ENCODE results near the gene PLPP3. TPM values are rescaled to one million over a fixed set of nuclear protein-coding genes. Genes with fewer than 3 reads are reported as not detected.

PLPP3 gene
- polyA plus RNA-seq, 2 donors: 2.7 to 12.4 TPM

DNA sequence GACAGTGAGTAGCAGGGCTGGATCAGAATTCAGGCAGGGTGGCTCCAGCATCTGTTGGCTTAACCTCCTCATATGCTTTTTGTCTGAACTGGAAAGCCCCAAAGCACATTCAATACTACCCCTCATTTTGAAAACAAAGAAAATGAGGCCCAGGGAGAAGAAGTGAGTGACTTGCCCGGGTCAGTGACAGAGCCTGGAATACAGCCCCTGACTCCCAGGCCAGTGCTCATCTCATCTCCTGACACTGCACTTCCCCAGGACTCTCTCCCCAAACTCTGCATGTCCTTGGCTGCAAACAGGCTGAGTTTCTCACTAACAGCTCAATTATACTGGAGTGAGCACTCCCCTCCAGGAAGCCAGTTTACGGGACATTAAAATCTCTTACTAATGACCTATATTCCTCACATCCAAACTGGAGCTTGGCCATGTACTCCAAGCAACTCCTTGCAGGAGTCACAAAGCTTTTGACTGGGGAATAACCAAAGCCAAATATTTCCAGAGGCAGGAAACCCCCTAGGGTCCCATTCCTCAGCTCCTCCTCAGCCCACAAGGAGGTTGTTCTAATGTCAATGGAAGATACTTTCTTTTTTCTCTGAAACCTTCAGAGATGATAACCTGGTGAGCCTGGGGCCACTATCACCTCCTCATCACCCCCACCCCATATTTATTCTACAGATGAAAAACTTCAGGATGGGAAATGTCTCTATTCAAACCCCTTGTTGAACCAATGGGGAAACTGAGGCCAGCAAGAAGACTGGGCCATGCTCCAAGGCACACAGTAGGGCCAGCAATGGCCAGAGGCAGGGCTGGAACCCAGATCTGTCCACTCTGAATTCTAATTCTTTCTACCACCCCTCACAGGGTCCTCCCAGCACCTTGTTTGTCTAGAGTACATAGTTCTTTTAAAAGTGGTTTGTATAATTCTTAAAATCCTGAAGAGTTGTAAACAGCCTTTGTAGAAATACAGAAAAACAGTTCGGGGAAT, 127.0 kb downstream of the PLPP3 start:
- no peaks in the 10 kb centered on the region for H3K36me3 ChIP-seq (ENCODE audit: control insufficient read depth in 2 of 2, insufficient read depth in 2 of 2, low read length in 1 of 2)
- H3K27ac ChIP-seq (ENCODE audit: low read depth in 2 of 2, low read length in 1 of 2): no peak overlapping the region
- no peaks in the 10 kb centered on the region for H3K9me3 ChIP-seq (ENCODE audit: control insufficient read depth in 2 of 2, insufficient read depth in 1 of 2, low read depth in 1 of 2, low read length in 1 of 2)
- H3K4me3 ChIP-seq (ENCODE audit: low read depth in 1 of 2, low read length in 2 of 2): no peak overlapping the region
- peaks cover 0 to 5% of the 10 kb centered on the region in 2 donors for H3K4me1 ChIP-seq (ENCODE audit: control insufficient read depth in 2 of 2, insufficient read depth in 2 of 2, low read length in 1 of 2)
- 46 to 56% methylated on average over 3 of the region's 3 CpGs for WGBS, 2 donors
- H3K27me3 ChIP-seq (ENCODE audit: control insufficient read depth in 1 of 2, insufficient read depth in 2 of 2, low read length in 2 of 2): no peaks in the 10 kb centered on the region

DNA sequence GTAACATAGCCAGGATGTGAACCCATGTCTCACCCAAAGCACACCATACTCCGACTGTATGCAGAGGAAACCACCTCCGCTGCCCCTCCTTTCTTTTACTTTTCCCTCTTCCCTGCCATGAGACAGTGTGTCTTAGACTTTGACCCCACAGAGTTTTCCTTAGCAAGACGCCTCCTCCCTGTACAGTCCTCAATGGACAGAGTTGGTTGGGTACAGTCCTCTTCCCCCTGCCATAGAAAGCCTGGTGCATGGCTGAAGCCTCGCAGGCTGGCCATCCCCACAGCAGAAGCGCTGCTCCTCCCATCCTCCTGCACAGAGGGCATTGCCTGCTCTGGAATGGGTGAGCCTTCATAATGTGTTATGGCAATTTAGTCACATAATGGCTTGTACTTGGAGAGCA, 127.9 kb downstream of the PLPP3 start:
- Histone ChIP-seq H3K36me3 (ENCODE audit: control insufficient read depth in 2 of 2, insufficient read depth in 2 of 2, low read length in 1 of 2) (no peaks in the 10 kb centered on the region), H3K4me3 (ENCODE audit: low read depth in 1 of 2, low read length in 2 of 2) (no peak overlapping the region), H3K27ac (ENCODE audit: low read depth in 2 of 2, low read length in 1 of 2) (no peak overlapping the region), H3K9me3 (ENCODE audit: control insufficient read depth in 2 of 2, insufficient read depth in 1 of 2, low read depth in 1 of 2, low read length in 1 of 2) (no peaks in the 10 kb centered on the region), H3K4me1 (ENCODE audit: control insufficient read depth in 2 of 2, insufficient read depth in 2 of 2, low read length in 1 of 2) (peaks cover 0 to 7% of the 10 kb centered on the region in 2 donors), H3K27me3 (ENCODE audit: control insufficient read depth in 1 of 2, insufficient read depth in 2 of 2, low read length in 2 of 2) (no peaks in the 10 kb centered on the region)
- WGBS, 2 donors: 84 to 93% methylated on average over 5 of the region's 5 CpGs

DNA sequence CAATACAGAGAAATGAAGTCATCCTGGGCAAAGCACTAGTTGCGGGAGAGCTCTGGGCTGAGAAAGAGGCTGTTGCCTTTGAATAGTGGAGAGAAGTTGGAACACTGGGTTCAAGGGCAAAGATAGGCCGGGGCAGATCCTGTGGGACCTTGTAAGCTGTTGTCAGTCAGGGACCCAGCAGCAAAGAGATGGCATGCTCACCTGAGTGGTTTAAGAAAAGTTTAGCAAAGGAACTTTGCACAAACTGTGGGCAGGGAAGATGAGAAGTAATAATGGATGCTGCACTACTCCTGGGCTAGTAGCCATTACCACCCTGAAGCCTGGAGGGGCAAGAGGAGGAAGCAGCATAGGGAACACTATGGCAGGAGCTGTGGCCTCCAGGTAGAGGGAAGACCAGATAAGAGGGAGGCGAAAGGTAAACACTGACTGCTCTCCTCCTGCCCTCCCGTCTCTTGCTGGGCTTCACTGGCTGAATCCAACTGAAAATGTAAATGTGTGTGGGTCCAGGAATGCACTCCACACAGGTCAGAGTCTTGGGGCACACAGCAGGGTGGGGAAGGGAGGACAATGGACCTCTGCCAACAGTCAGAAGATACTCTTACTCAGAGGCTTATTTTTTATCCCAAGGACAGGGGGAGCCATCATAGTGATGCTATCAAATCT, 129.2 kb downstream of the PLPP3 start:
- 73 to 74% methylated on average over 4 of the region's 4 CpGs for WGBS, 2 donors
- H3K4me3 ChIP-seq (ENCODE audit: low read depth in 1 of 2, low read length in 2 of 2): no peak overlapping the region
- peaks cover 0 to 9% of the 10 kb centered on the region in 2 donors for H3K4me1 ChIP-seq (ENCODE audit: control insufficient read depth in 2 of 2, insufficient read depth in 2 of 2, low read length in 1 of 2)
- no peaks in the 10 kb centered on the region for H3K9me3 ChIP-seq (ENCODE audit: control insufficient read depth in 2 of 2, insufficient read depth in 1 of 2, low read depth in 1 of 2, low read length in 1 of 2)
- H3K36me3 ChIP-seq (ENCODE audit: control insufficient read depth in 2 of 2, insufficient read depth in 2 of 2, low read length in 1 of 2): no peaks in the 10 kb centered on the region
- no peaks in the 10 kb centered on the region for H3K27me3 ChIP-seq (ENCODE audit: control insufficient read depth in 1 of 2, insufficient read depth in 2 of 2, low read length in 2 of 2)
- H3K27ac ChIP-seq (ENCODE audit: low read depth in 2 of 2, low read length in 1 of 2): no peak overlapping the region

DNA sequence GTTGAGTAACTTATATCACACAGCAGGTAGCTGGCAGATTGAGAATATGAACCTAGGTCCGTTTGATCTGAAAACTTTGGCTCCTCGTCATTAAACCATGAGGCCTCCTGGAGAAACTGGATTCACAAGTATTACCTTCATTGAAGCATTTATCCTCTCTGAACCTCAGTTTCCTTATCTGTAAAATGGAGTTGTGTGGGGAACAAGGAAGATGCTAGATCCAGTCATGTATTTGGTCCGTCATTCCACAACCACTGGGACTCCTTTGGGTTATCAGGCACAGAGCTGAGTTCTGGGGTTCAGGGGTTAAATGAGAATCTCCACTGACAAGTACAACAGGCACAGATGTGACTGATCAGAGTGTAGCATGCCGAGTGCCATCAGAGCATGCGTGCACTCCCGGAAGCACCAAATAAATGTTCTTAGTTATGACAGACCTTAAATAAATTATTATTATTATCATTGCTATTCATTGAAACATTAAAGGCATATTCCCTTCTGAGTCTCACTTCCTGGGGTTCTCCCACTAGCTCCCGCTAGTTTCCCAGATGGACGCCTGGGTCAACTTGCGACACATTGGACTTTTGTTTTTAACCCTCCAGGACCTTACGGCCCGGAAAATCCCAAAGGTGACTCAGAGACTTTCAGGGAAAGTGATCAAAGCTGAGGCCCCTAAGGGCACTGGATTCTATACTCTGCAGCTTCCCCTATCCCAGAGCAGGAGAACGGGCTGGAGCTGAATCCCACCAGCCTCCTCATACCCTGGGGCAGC, 130.6 kb downstream of the PLPP3 start:
- peaks cover 0 to 9% of the 10 kb centered on the region in 2 donors for H3K4me1 ChIP-seq (ENCODE audit: control insufficient read depth in 2 of 2, insufficient read depth in 2 of 2, low read length in 1 of 2)
- H3K9me3 ChIP-seq (ENCODE audit: control insufficient read depth in 2 of 2, insufficient read depth in 1 of 2, low read depth in 1 of 2, low read length in 1 of 2): no peaks in the 10 kb centered on the region
- peak overlapping the region in 1 of 2 donors; percentile 4 for H3K27ac ChIP-seq (ENCODE audit: low read depth in 2 of 2, low read length in 1 of 2)
- H3K4me3 ChIP-seq (ENCODE audit: low read depth in 1 of 2, low read length in 2 of 2): no peak overlapping the region
- no peaks in the 10 kb centered on the region for H3K27me3 ChIP-seq (ENCODE audit: control insufficient read depth in 1 of 2, insufficient read depth in 2 of 2, low read length in 2 of 2)
- 41 to 52% methylated on average over 12 of the region's 12 CpGs for WGBS, 2 donors
- H3K36me3 ChIP-seq (ENCODE audit: control insufficient read depth in 2 of 2, insufficient read depth in 2 of 2, low read length in 1 of 2): no peaks in the 10 kb centered on the region

DNA sequence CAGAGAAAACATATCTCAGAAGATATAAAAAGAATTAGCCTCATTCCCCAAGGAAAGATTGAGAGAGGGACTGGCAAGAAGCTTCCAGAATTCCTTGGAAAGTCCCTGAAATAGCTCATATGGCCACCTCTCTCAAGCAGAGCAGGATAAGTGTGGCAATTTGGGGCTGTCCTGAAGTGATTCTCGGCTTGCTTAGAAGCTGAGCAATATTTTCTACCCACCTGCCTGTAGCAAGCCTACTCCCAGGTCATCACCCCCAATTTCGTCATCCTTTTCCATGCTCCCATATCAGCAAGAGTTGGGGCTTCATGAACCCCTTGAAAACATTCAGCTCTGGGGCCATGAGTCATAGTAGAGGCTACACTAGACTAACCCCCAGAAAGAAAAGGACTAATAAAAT, 131.5 kb downstream of the PLPP3 start:
- Histone ChIP-seq H3K4me3 (ENCODE audit: low read depth in 1 of 2, low read length in 2 of 2) (no peak overlapping the region), H3K36me3 (ENCODE audit: control insufficient read depth in 2 of 2, insufficient read depth in 2 of 2, low read length in 1 of 2) (no peaks in the 10 kb centered on the region), H3K9me3 (ENCODE audit: control insufficient read depth in 2 of 2, insufficient read depth in 1 of 2, low read depth in 1 of 2, low read length in 1 of 2) (no peaks in the 10 kb centered on the region), H3K27ac (ENCODE audit: low read depth in 2 of 2, low read length in 1 of 2) (no peak overlapping the region), H3K27me3 (ENCODE audit: control insufficient read depth in 1 of 2, insufficient read depth in 2 of 2, low read length in 2 of 2) (no peaks in the 10 kb centered on the region), H3K4me1 (ENCODE audit: control insufficient read depth in 2 of 2, insufficient read depth in 2 of 2, low read length in 1 of 2) (peaks cover 0 to 9% of the 10 kb centered on the region in 2 donors)
- WGBS, 2 donors: 68 to 70% methylated on average over 2 of the region's 2 CpGs

DNA sequence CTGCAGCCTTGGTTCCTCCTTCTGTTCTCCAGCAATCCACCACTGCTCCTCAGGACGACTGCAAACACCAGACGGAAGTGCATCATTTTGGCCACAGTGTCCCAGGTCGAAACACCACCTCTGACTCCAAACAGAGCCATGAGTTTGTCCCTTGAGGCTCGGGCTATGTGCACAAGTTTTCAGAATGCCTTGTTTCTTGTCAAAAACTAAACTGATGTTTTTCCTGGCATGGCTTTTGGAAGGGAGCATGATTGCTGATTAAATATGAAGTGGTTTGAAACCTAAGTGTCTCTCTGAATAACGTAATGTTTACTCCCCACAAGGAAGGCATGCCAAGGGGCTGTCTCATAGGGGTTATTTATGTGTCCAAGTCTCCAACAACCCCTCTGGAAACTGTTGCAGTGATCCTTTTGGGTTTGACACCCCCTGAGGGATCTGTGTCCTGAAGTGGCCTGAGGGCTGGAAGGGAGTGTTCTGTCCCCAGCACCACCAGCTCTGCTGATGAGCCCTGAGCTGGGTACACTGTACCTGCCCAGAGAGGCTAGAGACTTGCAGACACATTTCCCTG, 132.7 kb downstream of the PLPP3 start:
- 47 to 60% methylated on average over 5 of the region's 5 CpGs for WGBS, 2 donors
- H3K27ac ChIP-seq (ENCODE audit: low read depth in 2 of 2, low read length in 1 of 2): no peak overlapping the region

DNA sequence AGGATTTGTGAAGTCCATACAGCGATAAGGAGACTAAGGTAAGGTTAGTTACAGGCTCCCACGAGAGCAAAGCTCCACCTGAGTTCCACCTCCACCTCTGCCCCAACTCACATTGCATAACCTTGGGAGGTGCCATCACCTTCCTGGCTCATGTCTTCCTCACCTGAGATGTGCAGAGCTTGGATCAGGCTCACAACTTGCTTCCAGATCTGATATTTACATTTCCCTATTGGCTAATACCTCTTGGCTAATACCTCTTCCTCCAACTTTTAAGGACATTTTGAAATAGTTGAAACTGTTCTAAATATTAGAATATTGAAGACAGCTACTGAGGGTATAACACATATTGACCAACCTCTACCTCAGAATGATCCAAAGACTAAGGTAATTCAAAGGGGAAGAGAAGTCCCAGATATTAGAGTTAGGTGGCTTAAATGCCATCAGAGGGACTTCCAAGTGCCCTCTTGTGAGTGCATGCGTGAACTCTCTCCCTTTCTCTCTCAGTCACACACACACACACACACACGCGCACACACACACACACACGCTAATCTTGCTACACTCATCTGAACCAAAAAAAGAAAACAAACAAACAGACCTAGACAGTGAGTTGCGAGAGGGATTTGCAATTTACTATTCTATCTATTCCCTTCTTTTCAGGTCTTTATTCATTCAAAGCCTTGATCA, 134.3 kb downstream of the PLPP3 start:
- Histone ChIP-seq H3K27me3 (ENCODE audit: control insufficient read depth in 1 of 2, insufficient read depth in 2 of 2, low read length in 2 of 2) (no peaks in the 10 kb centered on the region), H3K4me3 (ENCODE audit: low read depth in 1 of 2, low read length in 2 of 2) (no peak overlapping the region)
- 76 to 81% methylated on average over 7 of the region's 7 CpGs for WGBS, 2 donors

More for the DNA sequence above, 132.7 kb downstream of the PLPP3 start:
- no peak overlapping the region for H3K4me3 ChIP-seq (ENCODE audit: low read depth in 1 of 2, low read length in 2 of 2)
- H3K4me1 ChIP-seq (ENCODE audit: control insufficient read depth in 2 of 2, insufficient read depth in 2 of 2, low read length in 1 of 2): peaks cover 0 to 9% of the 10 kb centered on the region in 2 donors
- no peaks in the 10 kb centered on the region for H3K36me3 ChIP-seq (ENCODE audit: control insufficient read depth in 2 of 2, insufficient read depth in 2 of 2, low read length in 1 of 2)
- no peaks in the 10 kb centered on the region for H3K9me3 ChIP-seq (ENCODE audit: control insufficient read depth in 2 of 2, insufficient read depth in 1 of 2, low read depth in 1 of 2, low read length in 1 of 2)
- no peaks in the 10 kb centered on the region for H3K27me3 ChIP-seq (ENCODE audit: control insufficient read depth in 1 of 2, insufficient read depth in 2 of 2, low read length in 2 of 2)

More for the DNA sequence above, 134.3 kb downstream of the PLPP3 start:
- Histone ChIP-seq H3K36me3 (ENCODE audit: control insufficient read depth in 2 of 2, insufficient read depth in 2 of 2, low read length in 1 of 2) (no peaks in the 10 kb centered on the region), H3K9me3 (ENCODE audit: control insufficient read depth in 2 of 2, insufficient read depth in 1 of 2, low read depth in 1 of 2, low read length in 1 of 2) (no peaks in the 10 kb centered on the region), H3K4me1 (ENCODE audit: control insufficient read depth in 2 of 2, insufficient read depth in 2 of 2, low read length in 1 of 2) (peaks cover 0 to 7% of the 10 kb centered on the region in 2 donors), H3K27ac (ENCODE audit: low read depth in 2 of 2, low read length in 1 of 2) (no peak overlapping the region)
